Astrocyte (in vitro differentiated cells and primary cell): ENCODE results near the gene PCBP2. TPM values are rescaled to one million over a fixed set of nuclear protein-coding genes. Genes with fewer than 3 reads are reported as not detected.

Experiments used
- DNase-seq: peaks from one replicate; pipeline ENCODE4 v3.0.0-alpha.2; 2010; ENCODE audit warnings: low read depth
- FAIRE-seq: peaks from 2 replicates; lab custom pipeline; 2011; peaks lifted over from hg19 to GRCh38; lab: Jason Lieb, UNC
- H2AFZ ChIP-seq: 2 replicates; pipeline ENCODE4 v1.6.0; 2012; ENCODE audit warnings: low read depth, low read length, inconsistent platforms
- H3K27ac ChIP-seq: 2 replicates; pipeline ENCODE4 v1.5.1; 2011; ENCODE audit warnings: low read depth, low read length, inconsistent platforms
- H3K27me3 ChIP-seq: 2 replicates; pipeline ENCODE4 v1.6.0; 2011; ENCODE audit warnings: low read length, inconsistent platforms; ENCODE audit not compliant: insufficient read depth
- H3K36me3 ChIP-seq: 2 replicates; pipeline ENCODE4 v1.5.1; 2011; ENCODE audit warnings: low read length, inconsistent platforms; ENCODE audit not compliant: insufficient read depth
- H3K4me1 ChIP-seq: 2 replicates; pipeline ENCODE4 v1.5.1; 2011; ENCODE audit warnings: low read length, inconsistent platforms; ENCODE audit not compliant: insufficient read depth
- H3K4me2 ChIP-seq: 2 replicates; pipeline ENCODE4 v1.6.0; 2012; ENCODE audit warnings: low read length, inconsistent platforms
- H3K4me3 ChIP-seq: 2 replicates; pipeline ENCODE4 v1.5.1; 2011; ENCODE audit warnings: low read depth, mild to moderate bottlenecking, low read length, inconsistent platforms; ENCODE audit not compliant: insufficient read depth
- H3K79me2 ChIP-seq: 2 replicates; pipeline ENCODE4 v1.6.0; 2012; ENCODE audit warnings: mild to moderate bottlenecking, low read length, inconsistent platforms; ENCODE audit not compliant: insufficient read depth
- H3K9ac ChIP-seq: 2 replicates; pipeline ENCODE4 v1.6.0; 2012; ENCODE audit warnings: mild to moderate bottlenecking, low read length, inconsistent platforms
- H3K9me3 ChIP-seq: 2 replicates; pipeline ENCODE4 v1.5.1; 2012; ENCODE audit warnings: low read depth, mild to moderate bottlenecking, low read length, inconsistent platforms; ENCODE audit not compliant: insufficient read depth
- H4K20me1 ChIP-seq: 2 replicates; pipeline ENCODE4 v1.6.0; 2012; ENCODE audit warnings: low read length, inconsistent platforms; ENCODE audit not compliant: insufficient read depth
- H3K27ac Mint-ChIP-seq: one replicate; pipeline ENCODE4 v1.8.0; 2021; ENCODE audit warnings: mild to moderate bottlenecking, mixed read lengths; ENCODE audit not compliant: unreplicated experiment
- H3K27me3 Mint-ChIP-seq: one replicate; pipeline ENCODE4 v1.8.0; 2021; ENCODE audit warnings: low read depth, mixed read lengths; ENCODE audit not compliant: unreplicated experiment
- H3K36me3 Mint-ChIP-seq: one replicate; pipeline ENCODE4 v1.8.0; 2021; ENCODE audit warnings: low read depth, mixed read lengths; ENCODE audit not compliant: unreplicated experiment
- H3K4me1 Mint-ChIP-seq: one replicate; pipeline ENCODE4 v1.8.0; 2021; ENCODE audit warnings: low read depth, mixed read lengths; ENCODE audit not compliant: unreplicated experiment
- H3K4me3 Mint-ChIP-seq: one replicate; pipeline ENCODE4 v1.8.0; 2021; ENCODE audit warnings: mild to moderate bottlenecking, moderate library complexity, mixed read lengths; ENCODE audit not compliant: unreplicated experiment
- H3K9me3 Mint-ChIP-seq: one replicate; pipeline ENCODE4 v1.8.0; 2021; ENCODE audit warnings: mild to moderate bottlenecking, mixed read lengths; ENCODE audit not compliant: unreplicated experiment
- CTCF ChIP-seq: IDR thresholded peaks from 2 replicates; pipeline ENCODE4 v1.5.1; 2011; ENCODE audit warnings: low read depth, mild to moderate bottlenecking, inconsistent platforms, low read length, moderate library complexity; ENCODE audit not compliant: insufficient read depth
- EZH2 ChIP-seq: IDR thresholded peaks from 2 replicates; pipeline ENCODE4 v1.6.1; 2012; ENCODE audit warnings: mild to moderate bottlenecking, low read length, inconsistent platforms; ENCODE audit not compliant: insufficient read depth
- total RNA-seq: library from RNA; stranded (reverse); gene quantifications from 2 replicates; pipeline ENCODE4 v1.2.1, GENCODE V29; 2021

The PCBP2 gene
- total RNA-seq, 1 donor from 2014 or later, result 733 TPM

DNA sequence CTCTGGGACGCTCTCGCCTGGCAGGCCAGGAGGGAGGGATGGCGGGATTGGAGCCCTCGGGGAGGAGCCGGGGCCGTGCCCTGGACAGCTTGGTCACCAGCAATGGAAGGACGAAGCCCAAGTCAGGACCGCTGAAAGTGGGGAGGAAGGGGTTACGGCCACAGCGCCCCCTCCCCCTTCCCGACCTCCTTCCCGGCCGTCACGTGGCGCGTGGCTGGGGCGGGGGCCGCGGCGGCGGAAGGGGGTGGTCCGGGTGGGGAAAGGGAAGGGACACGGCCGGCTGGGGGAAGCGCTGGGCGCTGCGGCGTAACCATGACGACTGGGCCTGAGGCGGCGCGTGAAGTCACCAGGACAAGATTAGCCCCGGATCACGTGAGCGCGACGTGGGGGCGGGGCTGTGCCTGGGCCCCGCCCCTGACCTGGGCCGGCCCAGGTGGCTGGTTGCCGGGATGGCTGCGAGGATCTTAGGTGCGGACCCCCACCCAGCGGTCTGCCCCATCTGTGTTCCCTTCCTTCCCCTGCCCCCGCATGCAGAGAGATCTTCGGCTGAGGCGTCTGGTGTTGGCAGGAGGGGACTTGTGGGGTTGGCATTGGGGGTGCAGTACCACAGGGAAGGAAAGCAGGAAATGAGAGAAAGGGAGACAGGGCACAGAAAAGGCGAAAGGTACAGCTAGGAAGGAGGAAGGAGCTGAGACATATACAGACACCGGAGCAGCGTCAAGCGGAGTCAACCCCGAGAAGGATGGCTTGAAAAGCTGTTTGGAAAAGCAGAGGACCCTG is 41.1 kb downstream of the PCBP2 start:
- Histone ChIP-seq H4K20me1 (peaks cover 20% of the 10 kb centered on the region), H3K4me3 (peak overlapping the region; percentile 53), H3K9ac (peak overlapping the region; percentile 75), H3K4me2 (peak overlapping the region; percentile 87), H3K27me3 (no peaks in the 10 kb centered on the region), H3K27ac (peak overlapping the region; percentile 59), H2AFZ (peak overlapping the region; percentile 74), H3K79me2 (peaks cover 36% of the 10 kb centered on the region), H3K9me3 (no peaks in the 10 kb centered on the region), H3K36me3 (no peaks in the 10 kb centered on the region), H3K4me1 (peaks cover 11% of the 10 kb centered on the region)
- Mint-ChIP-seq H3K4me1 (peaks cover 27% of the 10 kb centered on the region), H3K36me3 (peaks cover 7% of the 10 kb centered on the region), H3K27ac (peak overlapping the region; percentile 92), H3K4me3 (peak overlapping the region; percentile 82), H3K9me3 (no peaks in the 10 kb centered on the region), H3K27me3 (no peaks in the 10 kb centered on the region)
- FAIRE-seq (no peak), DNase-seq (peak; percentile 78)
- TF ChIP-seq EZH2 (no peak), CTCF (no peak)

DNA sequence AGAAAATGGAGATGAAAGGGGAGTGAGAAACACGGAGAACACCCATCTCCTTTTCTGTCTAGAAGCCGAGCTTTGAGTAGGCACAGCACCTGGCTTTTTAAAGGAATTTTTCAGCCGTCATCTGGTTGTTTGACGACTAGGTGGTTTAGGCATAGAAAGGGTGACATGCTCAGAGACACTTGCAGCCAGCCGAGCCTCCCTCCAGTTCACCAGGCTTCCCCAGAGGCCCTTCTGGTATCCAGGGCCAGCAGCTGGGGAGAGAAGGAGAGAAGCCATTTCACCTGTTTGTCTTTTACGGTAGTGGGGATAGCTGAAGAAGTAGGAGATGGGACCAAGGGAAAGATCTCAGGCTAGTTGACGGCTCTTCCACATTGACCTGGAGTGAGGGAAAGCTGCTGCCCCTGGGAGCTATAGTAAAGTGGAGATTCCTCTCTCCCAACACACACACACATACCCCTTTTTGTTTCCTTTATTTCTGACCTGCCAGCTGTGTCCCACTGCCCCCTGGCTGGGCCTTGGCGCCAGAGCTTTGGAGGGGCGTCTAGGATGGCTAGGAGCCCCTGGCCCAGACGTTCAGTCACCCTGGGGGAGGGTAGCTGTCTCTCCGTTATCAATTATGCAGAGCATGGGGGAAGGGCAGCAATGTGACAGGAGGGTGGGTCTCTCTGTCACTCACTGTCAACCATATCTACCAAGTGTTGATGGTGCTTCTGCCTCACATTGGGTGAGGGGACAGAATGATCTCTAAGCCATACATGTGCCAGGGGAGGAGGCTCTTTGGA is 41.9 kb downstream of the PCBP2 start:
- H3K79me2 ChIP-seq, result peaks cover 43% of the 10 kb centered on the region
- H4K20me1 ChIP-seq, result peaks cover 25% of the 10 kb centered on the region
- no peaks in the 10 kb centered on the region for H3K9me3 ChIP-seq
- H3K9me3 Mint-ChIP-seq, result no peaks in the 10 kb centered on the region
- peak overlapping the region; percentile 75 for H3K9ac ChIP-seq
- H3K4me1 Mint-ChIP-seq, result peaks cover 27% of the 10 kb centered on the region
- peaks cover 5% of the 10 kb centered on the region for H3K36me3 Mint-ChIP-seq
- no peaks in the 10 kb centered on the region for H3K36me3 ChIP-seq
- DNase-seq (no peak), FAIRE-seq (no peak)
- peaks cover 16% of the 10 kb centered on the region for H3K4me1 ChIP-seq
- H3K27ac ChIP-seq, result peak overlapping the region; percentile 23
- TF ChIP-seq EZH2 (no peak), CTCF (no peak)
- peak overlapping the region; percentile 87 for H3K4me2 ChIP-seq
- peak overlapping the region; percentile 75 for H3K27ac Mint-ChIP-seq
- H3K4me3 Mint-ChIP-seq, result peak overlapping the region; percentile 82
- no peaks in the 10 kb centered on the region for H3K27me3 ChIP-seq
- peak overlapping the region; percentile 48 for H2AFZ ChIP-seq
- H3K27me3 Mint-ChIP-seq, result no peaks in the 10 kb centered on the region
- H3K4me3 ChIP-seq, result peak overlapping the region; percentile 53
